Erythroblast (primary cell): ENCODE results near the gene ATG10.
A peak's percentile ranks its signal among the peaks of the same experiment; 100 is the strongest.
"Not testable (repeated sequence)": the region's sequence is repeated elsewhere in the genome, so short reads cannot be mapped to it uniquely, and the experiment has no call there.

Experiments used
- DNase-seq, 2 experiments: peaks; one replicate each; lab custom pipeline; 2025; lab: John Stamatoyannopoulos, UW
- GATA1 ChIP-seq: IDR thresholded peaks from 2 replicates; pipeline ENCODE4 v1.6.1; 2011; ENCODE audit warnings: low read depth, mild to moderate bottlenecking, control low read depth, low read length, moderate library complexity
- POLR2A ChIP-seq: IDR thresholded peaks from 2 replicates; pipeline ENCODE4 v1.6.1; 2011; ENCODE audit warnings: mild to moderate bottlenecking, low read length

Gene ATG10

DNA sequence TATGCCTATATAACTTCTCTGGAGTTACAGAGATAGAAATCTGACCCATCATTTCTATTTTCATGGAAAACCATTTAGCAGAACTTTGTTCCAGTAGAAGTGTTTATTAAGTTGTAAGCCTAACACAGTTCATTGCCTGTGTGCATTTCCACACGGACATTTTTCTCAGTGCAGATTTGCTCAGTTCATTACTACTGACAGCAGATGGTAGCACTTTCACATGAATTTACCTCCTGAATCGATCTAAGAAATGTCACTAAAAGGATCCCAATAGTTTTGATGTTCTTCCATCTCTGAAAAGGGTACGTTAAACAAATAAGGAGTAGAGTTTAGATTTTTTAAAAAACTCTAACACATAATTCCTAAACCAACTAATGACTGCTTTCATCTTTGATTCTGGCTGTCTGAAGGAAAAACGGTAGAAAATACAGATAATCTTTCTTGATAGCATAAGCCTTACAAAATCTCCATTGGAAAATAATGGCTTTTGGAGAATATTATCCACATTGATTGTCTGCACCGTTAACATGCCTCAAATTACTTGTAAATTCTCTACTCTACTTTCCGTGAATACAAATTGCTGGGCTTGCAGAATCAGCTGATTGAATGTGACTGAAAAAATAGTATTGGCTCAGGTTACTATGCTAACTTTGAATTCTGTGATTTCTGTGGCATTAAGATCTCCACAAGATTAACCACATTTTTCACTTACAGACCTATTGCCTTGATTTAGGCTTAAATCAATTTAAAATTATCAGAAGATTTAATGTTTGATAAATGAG, 273.2 kb downstream of the ATG10 start:
- no peak for DNase-seq
- TF ChIP-seq POLR2A (no peak), GATA1 (no peak)

DNA sequence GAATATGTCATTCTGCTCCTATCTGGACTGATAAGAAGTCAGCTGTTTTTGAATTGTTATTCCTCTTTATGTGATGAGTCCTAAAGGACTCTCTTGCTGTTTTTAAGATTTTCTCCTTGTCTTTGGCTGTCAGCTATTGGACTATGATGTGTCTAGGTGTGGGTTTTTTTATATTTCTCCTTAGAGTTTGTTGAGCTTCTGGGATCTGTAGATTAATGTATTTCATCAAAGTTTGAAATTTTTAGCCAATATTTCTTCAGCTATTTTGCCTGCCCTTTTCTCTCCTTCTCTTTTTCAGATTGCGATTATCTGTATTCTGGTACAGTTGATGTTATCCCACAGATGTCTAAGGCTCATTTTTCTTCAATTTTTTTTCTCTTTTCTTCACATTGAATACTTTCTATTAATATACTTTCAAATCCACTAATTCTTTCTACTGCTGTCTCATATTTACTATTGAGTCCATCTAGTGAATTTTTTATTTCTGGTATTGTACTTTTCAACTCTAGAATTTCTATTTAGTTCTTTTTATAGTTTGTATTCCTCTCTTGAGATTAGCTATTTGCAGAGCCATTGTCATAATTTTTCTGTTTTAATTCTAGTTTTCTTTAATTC, 275.2 kb downstream of the ATG10 start:
- TF ChIP-seq POLR2A: no peak
- TF ChIP-seq GATA1: no peak
- DNase-seq: no peak

DNA sequence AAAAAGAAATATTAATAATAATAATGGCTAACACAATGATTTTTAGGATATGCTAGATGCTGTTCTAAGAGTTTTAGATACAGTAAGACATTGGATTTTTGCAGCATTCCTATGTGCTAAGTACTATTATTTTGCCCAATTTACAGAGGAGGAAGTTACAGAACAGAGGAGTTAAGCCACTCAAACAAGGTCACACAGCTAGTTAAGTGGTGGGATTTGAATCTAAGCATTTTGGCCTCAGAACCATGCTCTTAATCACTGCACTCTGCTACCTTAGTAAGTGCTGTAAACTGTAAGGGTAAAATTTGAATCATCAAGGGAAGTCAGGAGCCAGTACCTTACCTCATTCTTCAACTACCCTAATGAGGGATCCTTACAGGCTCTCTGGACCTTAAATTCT, 280.9 kb downstream of the ATG10 start:
- no peak for TF ChIP-seq POLR2A
- TF ChIP-seq GATA1: no peak
- DNase-seq: no peak

DNA sequence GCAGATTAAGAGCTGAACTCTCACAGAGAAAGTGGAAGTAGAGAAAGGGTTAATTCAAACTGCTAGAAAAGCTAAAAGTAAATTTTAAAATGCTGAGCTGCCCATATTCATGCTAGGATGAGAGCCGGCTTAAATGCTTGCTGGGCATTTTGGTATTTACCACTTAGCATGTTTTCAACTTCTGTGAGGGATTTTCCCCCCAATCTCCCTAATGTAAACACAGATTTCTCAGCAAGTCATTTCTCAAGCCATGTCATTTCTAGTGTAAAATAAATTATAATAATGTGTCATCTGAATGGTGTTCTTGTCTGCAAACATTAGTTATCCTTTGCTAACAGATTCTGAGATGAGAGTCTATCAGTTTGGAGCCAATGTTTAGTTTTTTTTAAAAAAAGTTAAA, 284.0 kb downstream of the ATG10 start:
- no peak for TF ChIP-seq GATA1
- no peak for TF ChIP-seq POLR2A
- DNase-seq: no peak

DNA sequence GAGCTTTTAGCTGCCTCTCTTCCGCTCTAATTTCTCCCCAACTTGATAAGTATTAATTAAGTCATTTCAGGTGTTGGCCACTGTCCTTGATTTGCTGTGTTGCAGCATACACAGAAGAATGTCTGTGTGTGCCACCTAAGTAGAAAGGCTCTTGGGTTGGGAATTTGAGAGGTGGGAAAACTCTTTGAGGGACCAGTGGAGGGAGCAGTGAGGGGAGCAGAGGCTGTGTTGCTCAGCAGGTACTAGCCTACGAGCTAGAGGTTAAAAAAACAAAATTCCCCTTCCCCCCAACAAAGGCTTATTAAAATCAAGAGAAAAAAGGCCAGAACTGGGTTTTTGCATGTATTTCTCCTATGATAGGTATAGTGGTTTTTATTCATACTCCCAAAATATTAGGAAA, 285.4 kb downstream of the ATG10 start:
- TF ChIP-seq POLR2A (no peak), GATA1 (no peak)
- no peak for DNase-seq

DNA sequence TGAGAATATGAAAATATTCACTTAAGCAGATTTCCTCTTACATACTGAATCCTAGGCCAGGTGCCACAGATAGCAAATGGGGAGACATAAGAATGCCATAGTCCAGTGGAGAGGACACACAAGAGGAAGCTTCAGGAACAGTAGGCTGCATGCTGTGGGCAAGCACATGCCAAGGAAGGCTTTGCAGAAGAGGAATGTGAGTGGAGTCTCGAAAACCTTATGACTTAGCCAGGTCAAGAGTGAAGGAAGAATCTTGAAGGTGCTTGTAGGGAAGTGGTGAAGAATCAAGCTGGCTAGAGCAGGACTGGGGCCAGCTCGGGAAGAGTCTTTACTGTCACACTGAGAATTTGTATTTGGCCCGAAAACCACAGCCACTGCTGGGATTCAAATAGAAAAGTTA, 285.9 kb downstream of the ATG10 start:
- DNase-seq: no peak
- TF ChIP-seq GATA1: no peak
- no peak for TF ChIP-seq POLR2A

DNA sequence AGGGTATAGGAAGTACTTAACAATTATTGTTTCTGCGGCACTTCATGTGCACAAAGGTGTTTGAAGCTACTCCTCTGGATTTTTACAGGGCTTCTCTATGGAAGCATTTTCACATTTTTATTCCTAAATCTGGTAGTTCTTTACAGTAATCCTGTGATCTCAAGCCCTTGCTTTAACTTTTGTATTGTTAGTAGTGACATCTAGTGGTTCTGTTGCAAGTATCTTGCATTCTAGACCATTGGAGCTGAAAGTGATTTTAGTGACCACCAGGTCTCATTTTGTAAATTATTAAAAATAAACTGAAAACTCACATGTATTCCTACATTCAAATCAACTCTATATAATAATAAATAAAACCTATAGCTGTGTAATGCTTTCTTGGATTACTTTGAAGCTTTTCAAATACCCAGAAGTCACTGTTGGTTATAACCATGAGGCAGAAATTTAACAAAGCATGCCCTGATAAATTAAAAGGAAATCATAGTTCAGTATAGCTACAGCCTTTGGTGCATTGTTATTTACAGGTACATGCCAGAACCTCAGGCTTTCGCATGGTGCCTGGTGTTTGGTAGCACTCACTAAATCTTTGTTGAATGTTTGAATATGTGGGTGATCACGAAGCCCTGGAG, 287.5 kb downstream of the ATG10 start:
- DNase-seq: peak; percentile 6 to 8
- no peak for TF ChIP-seq GATA1

DNA sequence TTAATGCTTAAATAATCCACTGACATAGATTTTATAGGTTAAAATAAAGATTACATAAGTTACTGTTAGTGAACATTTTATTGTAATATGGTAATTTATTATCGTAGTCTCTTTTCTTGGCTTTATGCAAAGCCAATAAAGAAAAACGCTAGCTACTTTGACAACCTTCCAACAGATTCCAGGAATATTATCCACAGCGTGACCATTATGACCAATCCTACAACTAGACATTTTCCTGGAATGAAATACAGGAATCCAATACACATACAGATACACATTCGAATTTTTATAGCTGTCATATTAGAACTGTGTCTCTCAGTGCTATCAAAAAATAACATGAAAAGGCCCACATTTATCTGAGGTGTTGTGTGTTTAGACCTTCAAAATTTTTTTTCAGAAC, 293.2 kb downstream of the ATG10 start:
- no peak for DNase-seq
- TF ChIP-seq GATA1 (no peak), POLR2A (no peak)

DNA sequence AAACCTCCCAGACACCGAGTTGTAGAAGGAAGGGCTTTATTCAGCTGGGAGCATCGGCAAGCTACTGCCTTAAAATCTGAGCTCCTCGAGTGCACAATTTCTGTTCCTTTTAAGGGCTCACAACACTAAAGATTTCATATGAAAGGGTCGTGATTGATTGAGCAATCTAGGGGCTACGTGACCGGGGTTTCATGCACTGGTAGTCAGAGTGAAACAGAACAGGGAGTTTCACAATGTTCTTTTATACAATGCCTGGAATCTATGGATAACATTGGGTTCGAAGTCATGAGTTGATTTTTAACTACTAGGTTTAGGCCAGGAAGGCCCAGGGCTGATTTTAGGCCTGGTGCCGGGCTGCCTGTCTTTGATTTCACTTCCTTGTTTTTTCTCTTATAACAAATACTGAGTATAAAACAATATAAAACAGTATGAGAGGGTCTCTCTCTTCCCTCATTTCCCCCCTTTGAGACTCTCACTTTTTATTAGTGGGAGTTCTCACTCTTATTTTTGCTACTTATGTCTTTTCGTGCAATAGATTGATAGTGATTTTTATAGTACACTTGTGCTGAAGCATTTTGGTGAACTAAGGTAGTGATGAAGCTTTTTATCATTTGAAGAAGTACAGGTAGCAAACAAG, 295.6 kb downstream of the ATG10 start:
- DNase-seq: not testable (repeated sequence)

DNA sequence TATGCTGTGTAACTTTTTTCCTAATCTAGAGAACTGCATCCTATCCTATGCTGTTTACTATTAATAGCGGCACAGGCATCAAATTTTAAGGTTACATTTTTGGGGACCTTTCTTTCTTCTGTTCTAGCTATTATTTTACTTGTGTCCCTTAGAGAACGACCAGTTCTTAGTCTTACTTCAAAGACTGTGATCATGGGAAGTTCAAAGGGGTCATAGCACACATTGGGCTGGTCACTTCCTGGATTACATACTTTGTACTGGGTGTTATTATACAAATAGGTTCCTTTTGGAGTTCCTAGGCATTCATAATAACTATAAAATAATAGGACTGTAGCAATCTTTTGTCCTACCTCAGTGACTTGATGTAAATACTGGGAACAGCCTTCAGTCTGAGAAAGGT, 297.5 kb downstream of the ATG10 start:
- not testable (repeated sequence) for DNase-seq

DNA sequence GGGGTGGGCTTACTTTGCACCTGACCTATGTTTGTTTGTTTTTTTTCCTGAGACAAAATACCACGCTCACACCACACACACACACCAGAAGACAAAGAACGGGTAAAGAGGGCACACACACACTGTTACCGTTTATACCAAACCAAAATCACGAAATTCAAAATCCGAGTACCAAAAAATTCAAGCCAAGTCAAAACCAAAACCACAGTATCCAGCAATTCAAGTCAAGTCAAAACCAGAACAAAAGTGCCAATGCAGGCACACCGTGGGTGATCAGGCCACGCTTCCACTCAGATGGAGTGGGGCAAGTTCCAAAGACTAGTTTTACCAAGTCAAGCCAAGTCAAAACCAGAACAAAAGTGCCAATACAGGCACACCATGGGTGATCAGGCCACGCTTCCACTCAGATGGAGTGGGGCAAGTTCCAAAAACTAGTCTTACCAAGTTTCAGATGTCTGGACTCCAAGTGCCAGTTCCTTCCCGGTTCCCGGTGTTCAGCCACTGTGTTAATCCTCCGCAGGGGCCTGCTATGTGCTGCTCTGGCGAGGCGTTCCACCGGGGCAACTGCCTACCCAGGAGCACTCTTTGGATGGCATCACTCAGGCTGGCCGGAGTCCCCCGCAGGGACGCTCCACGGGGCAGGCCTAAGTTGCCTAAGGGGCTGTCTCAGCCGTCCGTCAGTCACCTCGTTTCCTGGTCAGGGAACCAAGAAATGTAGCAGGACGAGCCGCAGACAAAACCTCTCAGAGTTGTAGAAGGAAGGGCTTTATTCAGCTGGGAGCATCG, 300.9 kb downstream of the ATG10 start:
- DNase-seq: not testable (repeated sequence)
- TF ChIP-seq POLR2A: peak; percentile 14

DNA sequence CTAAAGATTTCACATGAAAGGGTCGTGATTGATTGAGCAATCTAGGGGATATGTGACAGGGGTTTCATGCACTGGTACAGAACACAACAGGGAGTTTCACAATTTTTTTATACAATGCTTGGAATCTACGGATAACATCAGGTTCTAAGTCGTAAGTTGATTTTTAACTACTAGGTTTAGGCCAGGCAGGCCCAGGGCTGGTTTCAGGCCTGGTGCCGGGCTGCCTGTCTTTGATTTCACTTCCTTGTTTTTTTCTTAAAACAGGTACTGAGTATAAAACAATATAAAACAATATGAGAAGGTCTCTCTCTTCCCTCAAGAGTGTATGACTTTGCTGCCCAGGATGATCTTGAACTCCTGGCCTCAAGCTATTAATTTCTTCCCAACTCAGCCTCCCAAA, 301.6 kb downstream of the ATG10 start:
- not testable (repeated sequence) for DNase-seq

DNA sequence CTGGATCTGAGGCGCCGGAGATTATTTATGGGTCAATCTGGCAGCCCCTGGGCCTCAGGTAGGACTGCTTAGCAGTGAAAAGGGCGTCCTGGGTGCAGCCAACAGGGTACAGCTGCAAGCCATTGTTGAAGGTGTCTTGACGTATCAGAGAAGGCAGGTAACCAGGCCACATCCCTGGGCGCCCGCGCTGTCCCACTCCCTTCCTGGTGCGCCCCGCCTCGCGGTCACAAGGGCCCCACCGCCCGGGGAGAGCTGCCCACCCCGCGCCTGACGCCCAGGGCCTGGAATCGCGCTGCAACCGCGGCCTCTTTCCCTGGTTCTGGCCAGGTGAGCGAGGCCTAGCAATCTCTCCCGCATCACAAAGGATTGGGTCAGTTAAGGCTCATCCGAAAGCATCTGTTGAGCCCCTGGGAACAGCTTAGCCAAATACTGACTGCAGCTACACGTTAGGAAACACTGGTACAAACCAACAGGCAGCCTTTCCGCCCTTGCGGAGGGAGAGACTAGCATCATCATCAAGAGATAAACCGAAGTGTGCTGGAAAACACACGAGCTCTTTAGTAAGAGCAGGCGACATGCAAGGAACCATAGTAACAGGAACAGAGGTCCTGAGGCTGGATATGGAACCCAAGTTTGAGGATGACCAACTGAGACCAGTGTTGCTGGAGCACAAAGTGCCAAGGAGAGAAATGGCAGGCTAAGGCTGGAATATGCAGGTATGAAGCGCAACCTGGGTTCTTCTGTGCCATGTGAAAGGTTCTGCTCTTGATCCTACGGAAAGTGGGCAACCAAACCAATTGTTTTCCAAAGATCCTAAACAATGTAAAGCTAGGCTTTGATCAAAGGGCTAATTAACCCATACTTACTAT, 302.8 kb downstream of the ATG10 start:
- DNase-seq: peak in 1 of 2 experiments; percentile 26
- TF ChIP-seq GATA1 (no peak), POLR2A (peak; percentile 72)
